ENCODE measurements around the gene CES3.

CES3 gene

GRCh38 chr16:66958857-66959703, 2.0 kb upstream of the CES3 start:
- no peak for DNase-seq (ENCODE audit: low read depth)
- TF ChIP-seq, protein P1, sequence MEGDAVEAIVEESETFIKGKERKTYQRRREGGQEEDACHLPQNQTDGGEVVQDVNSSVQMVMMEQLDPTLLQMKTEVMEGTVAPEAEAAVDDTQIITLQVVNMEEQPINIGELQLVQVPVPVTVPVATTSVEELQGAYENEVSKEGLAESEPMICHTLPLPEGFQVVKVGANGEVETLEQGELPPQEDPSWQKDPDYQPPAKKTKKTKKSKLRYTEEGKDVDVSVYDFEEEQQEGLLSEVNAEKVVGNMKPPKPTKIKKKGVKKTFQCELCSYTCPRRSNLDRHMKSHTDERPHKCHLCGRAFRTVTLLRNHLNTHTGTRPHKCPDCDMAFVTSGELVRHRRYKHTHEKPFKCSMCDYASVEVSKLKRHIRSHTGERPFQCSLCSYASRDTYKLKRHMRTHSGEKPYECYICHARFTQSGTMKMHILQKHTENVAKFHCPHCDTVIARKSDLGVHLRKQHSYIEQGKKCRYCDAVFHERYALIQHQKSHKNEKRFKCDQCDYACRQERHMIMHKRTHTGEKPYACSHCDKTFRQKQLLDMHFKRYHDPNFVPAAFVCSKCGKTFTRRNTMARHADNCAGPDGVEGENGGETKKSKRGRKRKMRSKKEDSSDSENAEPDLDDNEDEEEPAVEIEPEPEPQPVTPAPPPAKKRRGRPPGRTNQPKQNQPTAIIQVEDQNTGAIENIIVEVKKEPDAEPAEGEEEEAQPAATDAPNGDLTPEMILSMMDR (IDR thresholded peaks at IDR 0.05; ENCODE audit: insufficient read depth, low read depth, low read length, missing control alignments) = no peak

DNA sequence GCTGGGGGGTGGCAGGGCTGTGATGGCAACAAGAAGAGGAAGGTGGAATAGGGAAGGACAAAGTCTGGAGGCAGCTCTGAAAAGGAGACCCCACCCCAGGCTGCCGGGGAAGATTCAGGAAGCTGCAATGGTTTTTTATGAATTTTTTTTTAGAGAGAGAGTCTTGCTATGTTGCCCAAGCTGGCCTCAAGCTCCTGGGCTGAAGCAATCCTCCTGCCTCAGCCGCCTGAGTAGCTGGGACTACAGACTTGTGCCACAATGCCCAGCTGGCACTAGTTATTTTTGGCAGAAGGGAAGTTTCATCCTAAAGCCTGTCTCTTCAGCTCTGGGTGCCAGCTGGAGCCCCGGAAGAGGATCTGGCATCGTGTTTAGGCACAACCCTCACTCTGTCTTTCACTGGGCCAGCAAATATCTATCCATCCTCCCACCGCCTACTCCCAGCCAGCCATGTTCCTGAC, 1.3 kb upstream of the CES3 start:
- no peak for DNase-seq (ENCODE audit: low read depth)
- no peak overlapping the region for H3K4me3 ChIP-seq (ENCODE audit: low read length)
- TF ChIP-seq, protein P1 (IDR thresholded peaks at IDR 0.05; ENCODE audit: insufficient read depth, low read depth, low read length, missing control alignments) = no peak

More at GRCh38 chr16:66958857-66959703, 2.0 kb upstream of the CES3 start:
- no peak overlapping the region for H3K4me3 ChIP-seq (ENCODE audit: low read length)

DNA sequence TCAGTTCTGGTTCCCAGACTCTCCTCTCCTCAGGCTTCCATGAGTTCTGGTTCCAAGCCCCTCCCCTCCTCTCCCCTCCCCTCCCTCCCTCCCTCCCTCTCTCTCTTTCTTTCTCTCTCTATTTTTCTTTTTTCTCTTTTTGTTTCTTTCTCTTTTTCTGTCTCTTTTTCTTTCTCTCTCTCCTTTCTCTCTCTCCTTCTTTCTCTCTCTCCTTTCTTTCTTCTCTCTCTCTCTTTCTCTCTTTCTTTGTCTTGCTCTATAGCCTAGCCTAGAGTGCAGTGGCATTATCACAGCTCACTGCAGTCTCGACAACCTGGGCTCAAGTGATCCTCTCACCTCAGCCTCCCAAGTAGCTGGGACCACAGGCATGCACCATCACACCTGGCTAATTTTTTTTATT, 796 bp upstream of the CES3 start:
- H3K4me3 ChIP-seq (ENCODE audit: low read length) = no peak overlapping the region
- TF ChIP-seq, protein P1 (IDR thresholded peaks at IDR 0.05; ENCODE audit: insufficient read depth, low read depth, low read length, missing control alignments) = no peak
- no peak for DNase-seq (ENCODE audit: low read depth)

DNA sequence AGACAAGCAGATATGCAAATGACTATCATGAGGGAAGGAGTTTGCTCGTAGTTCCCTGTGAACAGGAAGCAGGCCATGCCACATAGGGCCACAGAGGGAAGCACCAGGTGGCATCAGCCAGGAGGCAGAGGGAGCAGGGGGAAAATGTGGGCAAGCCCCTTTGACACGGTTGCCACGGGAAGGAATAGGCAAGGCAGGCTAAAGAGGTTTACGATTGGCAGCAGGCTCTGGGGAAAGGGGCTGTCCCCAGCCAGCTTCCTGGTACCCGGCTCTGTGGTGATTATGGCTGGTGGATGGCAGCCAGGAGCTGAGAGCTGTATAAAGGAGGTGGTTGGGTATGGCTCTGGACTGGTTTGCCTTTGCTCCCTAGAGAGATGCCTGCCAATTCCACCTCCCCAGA, 848 bp downstream of the CES3 start:
- TF ChIP-seq, protein P1 (IDR thresholded peaks at IDR 0.05; ENCODE audit: insufficient read depth, low read depth, low read length, missing control alignments) = no peak
- no peak for DNase-seq (ENCODE audit: low read depth)
- H3K4me3 ChIP-seq (ENCODE audit: low read length) = no peak overlapping the region

DNA sequence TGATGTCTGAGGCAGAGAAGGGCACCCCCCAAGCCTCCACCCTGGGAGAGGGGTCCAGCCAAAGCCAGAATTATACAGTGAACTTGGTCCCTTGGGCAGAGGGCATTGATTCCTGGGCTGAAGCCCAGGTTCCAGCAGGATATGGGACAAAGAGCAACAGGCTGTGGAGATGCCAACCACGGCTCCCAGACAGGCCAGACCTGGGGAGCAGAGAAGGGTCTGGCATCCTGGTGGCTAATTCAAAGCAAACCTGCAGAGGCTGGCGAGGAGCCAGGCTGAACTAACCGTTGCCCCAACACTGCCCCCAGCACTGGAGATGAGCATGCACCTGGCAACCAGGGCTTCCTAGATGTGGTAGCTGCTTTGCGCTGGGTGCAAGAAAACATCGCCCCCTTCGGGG, 3.0 kb downstream of the CES3 start:
- no peak for DNase-seq (ENCODE audit: low read depth)
- H3K4me3 ChIP-seq (ENCODE audit: low read length) = no peak overlapping the region
- TF ChIP-seq, protein P1 (IDR thresholded peaks at IDR 0.05; ENCODE audit: insufficient read depth, low read depth, low read length, missing control alignments) = no peak

DNA sequence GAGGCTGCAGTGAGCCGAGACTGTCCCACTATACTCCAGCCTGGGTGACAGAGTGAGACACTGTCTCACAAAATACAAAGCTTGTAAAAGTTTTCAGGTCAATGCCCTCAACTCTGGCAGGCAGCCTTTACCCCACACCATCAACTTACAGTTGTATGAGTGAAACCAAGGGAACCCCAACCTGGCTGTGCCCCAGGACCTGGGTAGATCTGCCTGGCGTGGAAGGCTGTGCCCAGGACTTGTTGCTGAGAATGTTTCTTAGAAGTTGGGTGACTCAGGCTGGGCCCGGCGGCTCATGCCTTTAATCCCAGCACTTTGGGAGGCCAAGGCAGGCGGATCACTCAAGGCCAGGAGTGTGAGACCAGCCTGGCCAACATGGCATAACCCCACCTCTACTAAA, 7.8 kb downstream of the CES3 start:
- no peak for DNase-seq (ENCODE audit: low read depth)
- no peak overlapping the region for H3K4me3 ChIP-seq (ENCODE audit: low read length)
- TF ChIP-seq, protein P1 (IDR thresholded peaks at IDR 0.05; ENCODE audit: insufficient read depth, low read depth, low read length, missing control alignments) = no peak
